Keratinocyte (primary cell): Measurements from ENCODE around the gene PCDH9. TPM values are rescaled to one million over a fixed set of nuclear protein-coding genes. Genes with fewer than 3 reads are reported as not detected.

Source experiments
- DNase-seq: peaks from one replicate; pipeline ENCODE4 v3.0.0-alpha.2; 2011; ENCODE audit warnings: low read depth, missing footprints, low spot score
- FAIRE-seq: peaks from 2 replicates; lab custom pipeline; 2011; peaks lifted over from hg19 to GRCh38; lab: Jason Lieb, UNC
- H2AFZ ChIP-seq: 2 replicates; pipeline ENCODE4 v1.6.0; 2012; ENCODE audit warnings: low read length, control low read depth, inconsistent platforms; ENCODE audit not compliant: control insufficient read depth
- H3K27ac ChIP-seq: 2 replicates; pipeline ENCODE4 v1.5.1; 2011; ENCODE audit warnings: low read length; ENCODE audit not compliant: control insufficient read depth, insufficient read depth
- H3K27me3 ChIP-seq: 3 replicates; pipeline ENCODE4 v1.6.0; 2011; ENCODE audit warnings: low read length; ENCODE audit not compliant: control insufficient read depth, insufficient read depth; ENCODE audit errors: extremely low read depth
- H3K36me3 ChIP-seq, 2 experiments: 2 replicates in 1 of 2; 3 replicates in 1 of 2; pipeline ENCODE4 v1.5.1; 2011; ENCODE audit warnings: low read length in 2 of 2, mild to moderate bottlenecking in 1 of 2; ENCODE audit not compliant: control insufficient read depth in 2 of 2, insufficient read depth in 2 of 2; ENCODE audit errors: extremely low read depth in 1 of 2
- H3K4me1 ChIP-seq: 3 replicates; pipeline ENCODE4 v1.5.1; 2011; ENCODE audit warnings: low read length; ENCODE audit not compliant: control insufficient read depth, insufficient read depth; ENCODE audit errors: extremely low read depth
- H3K4me2 ChIP-seq: 3 replicates; pipeline ENCODE4 v1.6.0; 2011; ENCODE audit warnings: low read depth, low read length; ENCODE audit not compliant: control insufficient read depth, insufficient read depth; ENCODE audit errors: extremely low read depth
- H3K4me3 ChIP-seq, 3 experiments: fragments of 200-600 bp in 1 of 3; sonication (generic) in 1 of 3; 2 replicates in 2 of 3; 3 replicates in 1 of 3; pipeline ENCODE4 v1.5.1; 2011 to 2016; ENCODE audit warnings: low read length in 3 of 3, mild to moderate bottlenecking in 3 of 3, control low read depth in 2 of 3, inconsistent platforms in 1 of 3, low read depth in 1 of 3, mixed read lengths in 1 of 3, mixed run types in 1 of 3, moderate library complexity in 1 of 3; ENCODE audit not compliant: control insufficient read depth in 2 of 3, insufficient read depth in 2 of 3; ENCODE audit errors: extremely low read depth in 1 of 3
- H3K79me2 ChIP-seq: 2 replicates; pipeline ENCODE4 v1.6.0; 2012; ENCODE audit warnings: low read length; ENCODE audit not compliant: control insufficient read depth, insufficient read depth
- H3K9ac ChIP-seq: 3 replicates; pipeline ENCODE4 v1.6.0; 2011; ENCODE audit warnings: low read length; ENCODE audit not compliant: control insufficient read depth, insufficient read depth; ENCODE audit errors: extremely low read depth
- H3K9me1 ChIP-seq: 3 replicates; pipeline ENCODE4 v1.6.0; 2011; ENCODE audit warnings: low read length; ENCODE audit not compliant: control insufficient read depth, insufficient read depth; ENCODE audit errors: extremely low read depth
- H3K9me3 ChIP-seq: 2 replicates; pipeline ENCODE4 v1.5.1; 2012; ENCODE audit warnings: low read depth, low read length; ENCODE audit not compliant: control insufficient read depth
- H4K20me1 ChIP-seq: 3 replicates; pipeline ENCODE4 v1.6.0; 2011; ENCODE audit warnings: low read length; ENCODE audit not compliant: control insufficient read depth, insufficient read depth; ENCODE audit errors: extremely low read depth
- CTCF ChIP-seq, 3 experiments: IDR thresholded peaks in 1 of 3; conservative IDR thresholded peaks in 1 of 3; optimal IDR thresholded peaks in 1 of 3; 2 replicates in 2 of 3; 3 replicates in 1 of 3; pipeline versions ENCODE3 to v1.5.1; 2011; ENCODE audit warnings: low read length in 3 of 3, mild to moderate bottlenecking in 3 of 3, moderate library complexity in 2 of 3, control low read depth in 1 of 3, inconsistent platforms in 1 of 3; ENCODE audit not compliant: insufficient read depth in 2 of 3; ENCODE audit errors: extremely low read depth in 1 of 3
- EZH2 ChIP-seq: IDR thresholded peaks from one replicate; pipeline ENCODE4 v1.6.1; 2012; ENCODE audit warnings: inconsistent platforms, mild to moderate bottlenecking, low read length, moderate library complexity
- dilution Hi-C: fragments of 300-500 bp; cut with MboI; formaldehyde crosslinking; loops from one replicate; pipeline ENCODE4 v1.7.0; 2020; ENCODE audit warnings: low sequenced_read_pairs; ENCODE audit not compliant: extremely low pct_ligation_motif_present
- polyA plus RNA-seq, 5 experiments: library from polyadenylated mRNA; depleted of rRNA in 3 of 5; stranded (reverse) in 3 of 5; stranded (forward) in 1 of 5; unstranded in 1 of 5; fragments of >200 nt; gene quantifications; 1 replicate in 1 of 5; 2 replicates in 3 of 5; 3 replicates in 1 of 5; pipeline versions ENCODE4 v1.2.1 to v1.2.3, GENCODE V29; 2011 to 2012; ENCODE audit warnings: missing spikeins in 2 of 5, low read depth in 1 of 5, low replicate concordance in 1 of 5

The PCDH9 gene
- polyA plus RNA-seq, 1 donor (not counting 4 experiments of a cell fraction or from before 2014, with no cell fraction given), result 0.21 TPM

GRCh38 chr13:66530686-66531085 is 699.5 kb downstream of the PCDH9 start:
- no peaks in the 10 kb centered on the region for H3K36me3 ChIP-seq
- TF ChIP-seq EZH2 (no peak), CTCF (optimal IDR thresholded peaks at IDR 0.05 in 1 of 3, IDR thresholded peaks at IDR 0.05 in 1 of 3, conservative IDR thresholded peaks at IDR 0.05 in 1 of 3; ENCODE audit: extremely low read depth in 1 of 3, insufficient read depth in 2 of 3, low read length in 3 of 3) (no peak)
- H3K4me3 ChIP-seq, result no peak overlapping the region
- H3K4me1 ChIP-seq, result no peaks in the 10 kb centered on the region
- H3K27ac ChIP-seq, result no peak overlapping the region
- DNase-seq (no peak), FAIRE-seq (no peak)
- no peaks in the 10 kb centered on the region for H3K9me1 ChIP-seq
- H3K27me3 ChIP-seq, result no peaks in the 10 kb centered on the region
- H3K79me2 ChIP-seq, result no peaks in the 10 kb centered on the region
- H3K9ac ChIP-seq, result no peak overlapping the region
- dilution Hi-C loops, result no loop called here
- H3K9me3 ChIP-seq, result no peaks in the 10 kb centered on the region
- no peaks in the 10 kb centered on the region for H4K20me1 ChIP-seq
- no peak overlapping the region for H3K4me2 ChIP-seq
- no peak overlapping the region for H2AFZ ChIP-seq

GRCh38 chr13:66530158-66530557 is 700.0 kb downstream of the PCDH9 start:
- H3K27me3 ChIP-seq, result no peaks in the 10 kb centered on the region
- no peak overlapping the region for H3K27ac ChIP-seq
- H2AFZ ChIP-seq, result no peak overlapping the region
- no peak overlapping the region for H3K9ac ChIP-seq
- no peak overlapping the region for H3K4me2 ChIP-seq
- H3K9me1 ChIP-seq, result no peaks in the 10 kb centered on the region
- no peaks in the 10 kb centered on the region for H3K36me3 ChIP-seq
- H3K4me3 ChIP-seq, result no peak overlapping the region
- H3K4me1 ChIP-seq, result no peaks in the 10 kb centered on the region
- no peak for FAIRE-seq
- TF ChIP-seq EZH2 (no peak), CTCF (optimal IDR thresholded peaks at IDR 0.05 in 1 of 3, IDR thresholded peaks at IDR 0.05 in 1 of 3, conservative IDR thresholded peaks at IDR 0.05 in 1 of 3; ENCODE audit: extremely low read depth in 1 of 3, insufficient read depth in 2 of 3, low read length in 3 of 3) (no peak)
- no peaks in the 10 kb centered on the region for H4K20me1 ChIP-seq
- dilution Hi-C loops, result no loop called here
- no peaks in the 10 kb centered on the region for H3K79me2 ChIP-seq
- no peaks in the 10 kb centered on the region for H3K9me3 ChIP-seq
- no peak for DNase-seq
